ENCODE results near the gene PCNP. TPM values are rescaled to one million over a fixed set of nuclear protein-coding genes. Genes with fewer than 3 reads are reported as not detected.
"Not testable (repeated sequence)": the region's sequence is repeated elsewhere in the genome, so short reads cannot be mapped to it uniquely, and the experiment has no call there.

The PCNP gene, protein sequence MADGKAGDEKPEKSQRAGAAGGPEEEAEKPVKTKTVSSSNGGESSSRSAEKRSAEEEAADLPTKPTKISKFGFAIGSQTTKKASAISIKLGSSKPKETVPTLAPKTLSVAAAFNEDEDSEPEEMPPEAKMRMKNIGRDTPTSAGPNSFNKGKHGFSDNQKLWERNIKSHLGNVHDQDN
- total RNA-seq (2014; rRNA removed; shearing (Covaris generic)) = 68.6 and 85.8 TPM in 2 replicates
- polyA plus RNA-seq (2015; cell fraction: cytosol; rRNA removed) = 172 and 202 TPM in 2 replicates
- polyA plus RNA-seq (2015; cell fraction: nucleus; rRNA removed) = 107 and 109 TPM in 2 replicates

DNA sequence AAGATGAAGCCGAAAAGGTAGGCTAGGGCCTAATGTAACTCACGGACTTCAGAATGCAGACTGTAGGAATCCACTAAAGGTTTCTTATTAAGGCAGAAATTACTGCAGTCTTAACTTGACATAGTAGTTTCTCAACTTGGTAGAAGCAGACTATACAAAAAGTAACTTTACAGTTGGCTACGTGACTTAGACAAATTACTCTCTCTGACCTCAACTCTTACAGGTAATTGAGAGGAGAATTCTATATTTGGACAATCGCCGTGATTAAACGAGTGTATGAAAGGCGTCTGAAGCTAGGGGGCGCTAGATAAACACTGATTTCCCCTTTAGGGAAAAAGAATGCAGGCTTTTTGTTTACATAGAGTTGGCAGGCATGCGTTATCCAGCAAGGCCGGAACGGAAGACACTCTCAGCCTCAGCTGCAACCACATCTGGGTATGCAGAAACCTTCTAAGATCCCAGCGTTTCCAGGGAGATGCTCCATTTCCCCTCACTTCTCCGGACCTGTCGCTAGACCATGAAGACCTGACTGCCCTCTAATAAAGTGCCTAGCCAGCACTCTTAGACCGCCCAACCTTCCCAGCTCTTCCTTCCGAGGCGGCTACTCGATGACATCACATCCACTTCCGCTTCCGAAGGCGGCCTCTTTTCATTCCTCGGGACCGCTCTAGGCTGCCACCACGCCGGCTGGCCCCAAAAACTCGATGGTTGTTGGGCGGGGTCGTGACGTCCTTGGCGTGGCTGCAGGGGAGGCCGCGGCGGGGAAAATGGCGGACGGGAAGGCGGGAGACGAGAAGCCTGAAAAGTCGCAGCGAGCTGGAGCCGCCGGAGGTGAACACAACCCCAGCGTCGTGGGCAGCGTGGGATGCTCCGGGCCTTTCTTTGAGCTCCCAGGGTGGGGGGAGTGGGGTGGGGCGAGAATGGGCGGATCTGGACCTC is at the start of gene PCNP:
TSS of gene PCNP (plus strand) at position 732 of the 939 bp plus-strand sequence. CDS start at position 768, 36 bp downstream.
- peak; percentile 98 for DNase-seq (ENCODE audit: low read depth)

DNA sequence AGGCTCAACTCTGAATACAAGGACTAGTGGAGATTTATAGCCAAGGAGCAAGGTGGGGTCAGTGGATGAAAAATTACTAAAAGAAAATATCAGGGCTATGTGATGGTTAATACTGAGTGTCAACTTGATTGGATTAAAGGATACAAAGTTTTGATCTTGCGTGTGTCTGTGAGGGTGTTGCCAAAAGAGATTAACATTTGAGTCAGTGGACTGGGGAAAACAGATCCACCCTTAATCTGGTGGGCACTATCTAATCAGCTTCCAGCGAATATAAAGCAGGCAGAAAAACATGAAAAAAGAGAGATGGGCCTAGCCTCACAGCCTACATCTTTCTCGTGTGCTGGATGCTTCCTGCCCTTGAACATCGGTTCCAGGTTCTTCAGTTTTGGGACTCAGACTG is 46.5 kb upstream of the PCNP start:
- no peak for DNase-seq (ENCODE audit: low read depth)

DNA sequence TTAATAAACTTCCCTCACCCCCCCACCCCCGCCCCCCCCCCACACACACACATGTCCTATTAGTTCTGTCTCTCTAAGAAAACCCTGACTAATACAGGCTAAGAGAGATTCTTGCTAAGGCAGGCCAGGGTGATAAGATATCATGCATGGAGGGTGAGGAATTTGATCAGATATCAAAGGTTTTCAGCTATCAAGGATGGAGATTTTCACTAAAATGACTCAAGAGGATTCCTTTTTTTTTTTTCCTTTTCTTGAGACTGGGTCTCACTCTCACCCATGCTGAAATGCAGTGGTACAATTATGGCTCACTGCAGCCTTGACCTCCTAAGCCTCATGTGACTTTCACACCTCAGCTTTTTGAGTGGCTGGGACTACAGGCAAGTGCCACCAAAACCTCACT is 46.1 kb upstream of the PCNP start:
- DNase-seq (ENCODE audit: low read depth) = no peak

DNA sequence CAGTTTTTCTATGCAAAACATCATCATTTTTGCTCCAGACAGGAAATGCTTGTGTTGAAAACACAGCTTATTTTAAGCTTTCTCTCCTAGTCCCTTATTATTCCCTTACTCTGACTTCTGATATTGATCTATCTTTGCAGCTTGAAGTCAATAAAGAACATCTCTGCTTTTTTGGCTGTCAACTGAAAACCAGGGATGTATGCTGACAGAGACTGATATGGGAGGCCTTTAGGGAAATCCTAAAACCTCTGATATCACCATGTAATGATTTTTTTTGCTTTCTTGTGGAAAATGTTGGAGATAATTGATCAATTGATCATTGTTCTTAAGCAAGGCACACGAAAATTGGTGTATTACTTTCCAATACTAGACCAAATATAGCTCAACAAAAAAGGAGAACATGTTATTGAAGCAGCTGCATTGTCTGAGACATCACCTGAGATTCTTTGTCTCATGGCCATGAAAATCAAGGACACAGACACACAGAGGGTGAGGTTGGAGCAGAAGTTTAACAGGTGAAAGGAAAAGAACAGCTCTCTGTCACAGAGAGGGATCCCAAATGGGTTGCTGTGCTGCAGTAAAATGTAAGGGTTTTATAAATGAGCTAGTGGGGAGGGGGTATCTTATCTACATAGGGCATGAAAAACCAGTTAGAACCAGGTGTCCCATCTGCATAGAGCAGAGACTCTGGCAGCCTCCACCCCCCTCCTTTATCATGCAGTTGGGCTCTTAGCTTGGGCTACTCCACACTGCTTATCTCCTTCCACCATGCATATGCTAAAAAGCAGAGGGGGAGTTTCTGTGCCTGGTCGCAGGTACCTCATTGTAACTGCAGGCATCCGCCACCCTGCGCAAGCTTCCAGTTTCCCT is 43.9 kb upstream of the PCNP start:
- DNase-seq (ENCODE audit: low read depth) = no peak

DNA sequence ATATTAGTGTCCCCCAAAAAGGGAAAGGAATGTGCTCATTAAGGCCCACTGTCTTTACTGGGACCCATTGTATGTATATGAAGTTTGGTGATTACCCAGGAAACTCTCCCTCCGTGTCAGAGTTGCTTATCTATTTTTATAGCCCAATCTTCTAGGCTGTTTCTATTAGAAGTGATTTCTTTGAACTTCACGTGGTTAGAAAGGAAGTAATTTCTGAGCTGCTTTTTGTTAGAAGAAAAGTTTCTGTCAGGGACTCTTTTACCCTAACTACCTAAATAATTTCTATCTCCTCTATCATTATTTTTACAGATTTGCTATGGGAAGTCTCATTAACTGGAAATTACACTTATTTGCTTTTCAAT is 43.3 kb upstream of the PCNP start:
- no peak for DNase-seq (ENCODE audit: low read depth)

DNA sequence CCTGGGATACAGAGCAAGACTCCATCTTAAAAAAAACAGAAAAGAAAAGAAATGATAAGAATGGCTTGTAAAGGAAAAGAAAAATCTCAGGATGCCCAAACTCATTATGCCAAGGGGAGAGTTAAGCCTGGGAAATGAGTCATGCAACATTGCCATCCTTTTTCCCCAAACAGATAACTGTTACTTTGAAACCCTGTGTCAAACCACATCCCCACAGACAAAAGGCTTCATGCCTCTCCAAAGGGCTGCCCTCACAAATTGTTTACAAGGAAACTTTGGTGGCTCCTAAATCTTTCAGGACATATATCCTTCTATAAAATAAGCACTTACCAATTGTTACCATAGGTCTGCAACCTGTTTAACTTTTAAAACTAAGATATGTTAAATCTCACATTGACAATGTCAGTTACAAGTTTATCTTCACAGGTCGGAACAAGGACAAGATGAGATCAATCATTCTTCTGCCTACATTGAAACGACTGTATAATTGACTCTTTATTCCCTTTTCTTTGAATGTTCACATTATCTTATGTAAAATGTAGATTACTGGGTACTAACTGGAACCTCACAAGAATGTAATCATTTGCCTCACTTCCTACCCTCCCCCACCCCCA is 42.4 kb upstream of the PCNP start:
- peak; percentile 70 for DNase-seq (ENCODE audit: low read depth)

DNA sequence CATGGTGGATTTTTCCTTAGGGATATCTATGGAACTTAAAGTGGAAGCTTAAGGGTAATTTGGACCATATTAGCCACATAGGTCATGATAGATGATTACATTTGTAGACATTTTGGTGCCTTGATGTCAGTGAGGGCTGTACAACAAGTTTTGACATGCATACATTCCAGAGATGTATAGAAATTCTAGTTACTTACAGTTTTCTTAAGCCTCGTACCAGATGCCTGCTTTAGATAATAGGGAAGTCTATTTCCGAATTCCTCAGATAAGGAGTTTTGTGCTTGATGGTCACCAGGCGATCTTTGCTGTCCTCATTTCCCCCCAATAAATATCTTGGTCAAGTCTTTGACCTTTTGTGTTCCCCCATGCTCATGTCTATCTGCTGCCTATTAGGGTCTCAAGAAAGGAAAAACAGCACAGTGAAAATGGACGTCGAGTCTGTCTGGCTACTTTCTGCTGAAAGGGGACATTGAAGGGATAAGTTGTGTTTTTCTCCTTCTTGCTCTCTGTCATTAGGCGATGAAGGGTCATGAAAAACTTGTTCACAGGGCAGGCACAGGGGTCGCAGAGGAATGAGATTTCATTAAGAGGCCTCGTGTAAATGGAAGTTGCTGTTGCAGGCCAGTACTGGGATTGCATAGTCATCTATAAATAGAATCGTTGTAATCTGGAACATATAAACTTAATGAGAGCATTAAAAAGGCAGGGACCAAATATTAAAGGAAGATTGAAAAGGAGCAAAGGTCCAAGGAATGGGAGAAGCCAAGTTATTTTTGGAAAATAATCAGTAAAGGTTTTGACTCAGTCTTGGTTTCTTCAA is 41.0 kb upstream of the PCNP start:
- DNase-seq (ENCODE audit: low read depth) = no peak

DNA sequence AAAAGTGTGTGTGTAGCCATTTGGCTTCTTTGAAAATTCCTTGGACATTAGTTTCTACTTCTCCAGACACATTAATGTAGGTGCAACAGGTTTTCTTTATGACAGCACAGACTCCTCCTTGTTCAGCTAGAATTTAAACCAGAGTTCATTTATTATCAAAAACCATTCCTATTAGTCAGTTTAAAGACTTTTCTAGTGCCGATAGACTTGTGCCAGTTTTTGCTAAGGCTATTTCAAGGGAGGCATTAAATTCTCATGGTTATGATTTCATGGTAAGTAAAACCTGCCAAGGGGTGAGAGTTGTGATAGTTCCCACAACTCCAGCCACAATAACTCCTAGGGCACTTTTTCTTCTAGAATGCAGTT is 40.4 kb upstream of the PCNP start:
- no peak for DNase-seq (ENCODE audit: low read depth)

DNA sequence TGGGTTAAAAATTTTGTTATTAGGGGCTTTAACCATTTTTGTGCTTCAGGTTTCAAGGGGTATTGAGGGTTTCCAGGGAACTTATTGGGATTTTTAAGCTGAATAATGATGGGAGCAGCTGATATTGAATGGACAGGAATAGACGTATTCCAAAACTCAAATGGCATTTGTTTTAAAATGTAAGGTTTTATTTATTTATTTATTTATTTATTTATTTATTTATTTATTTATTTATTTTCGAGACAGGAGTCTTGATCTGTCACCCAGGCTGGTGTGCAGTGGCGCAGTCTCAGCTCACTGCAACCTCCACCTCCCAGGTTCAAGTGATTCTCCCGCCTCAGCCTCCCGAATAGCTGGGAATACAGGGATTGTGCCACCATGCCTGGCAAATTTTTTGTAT is 38.8 kb upstream of the PCNP start:
- DNase-seq (ENCODE audit: low read depth) = no peak

DNA sequence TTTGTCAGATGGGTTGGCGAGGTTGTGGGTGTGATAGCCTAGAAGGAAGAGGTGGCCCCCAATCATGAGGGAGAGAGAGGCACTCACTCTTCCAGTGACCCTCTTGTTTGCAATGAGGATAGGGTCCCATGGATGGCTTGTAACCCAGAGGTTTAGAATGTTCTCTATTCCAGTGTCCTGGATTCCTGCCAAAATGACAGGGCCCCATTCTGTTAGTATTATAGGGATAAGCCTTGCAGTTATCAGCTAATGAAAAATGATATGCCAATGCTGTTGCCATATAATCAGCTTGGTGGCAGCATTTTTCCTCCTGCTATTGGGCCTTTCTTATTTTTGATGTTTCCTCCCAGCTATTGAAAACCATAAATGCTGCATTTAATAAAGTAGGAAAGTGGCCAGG is 37.7 kb upstream of the PCNP start:
- DNase-seq (ENCODE audit: low read depth) = no peak

DNA sequence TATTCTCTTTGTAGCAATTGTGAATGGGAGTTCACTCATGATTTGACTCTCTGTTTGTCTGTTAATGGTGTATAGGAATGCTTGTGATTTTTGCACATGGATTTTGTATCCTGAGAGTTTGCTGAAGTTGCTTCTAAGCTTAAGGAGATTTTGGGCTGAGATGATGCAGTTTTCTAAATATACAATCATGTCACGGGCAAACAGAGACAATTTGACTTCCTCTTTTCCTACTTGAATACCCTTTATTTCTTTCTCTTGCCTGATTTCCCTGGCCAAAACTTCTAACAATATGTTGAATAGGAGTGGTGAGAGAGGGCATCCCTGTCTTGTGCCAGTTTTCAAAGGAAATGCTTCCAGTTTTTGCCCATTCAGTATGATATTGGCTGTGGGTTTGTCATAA is 37.0 kb upstream of the PCNP start:
- not testable (repeated sequence) for DNase-seq (ENCODE audit: low read depth)

DNA sequence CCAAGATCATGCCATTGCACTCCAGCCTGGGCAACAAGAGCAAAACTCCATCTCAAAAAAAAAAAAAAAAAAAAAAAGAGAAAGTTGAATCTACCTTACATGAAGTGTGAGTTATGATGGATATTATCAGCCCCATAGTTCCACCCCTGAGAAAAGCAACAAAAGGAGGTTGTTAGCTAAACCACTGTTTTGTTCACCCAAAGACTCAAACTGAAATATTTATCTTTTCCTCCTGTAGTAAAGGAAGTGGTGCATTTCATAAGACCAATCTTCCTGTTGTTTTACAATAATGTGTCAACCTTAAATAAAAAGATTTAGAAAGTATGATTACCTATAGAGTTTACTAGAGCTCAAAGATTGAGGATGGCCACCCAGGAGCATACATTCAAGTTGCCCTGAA is 31.0 kb upstream of the PCNP start:
- no peak for DNase-seq (ENCODE audit: low read depth)

DNA sequence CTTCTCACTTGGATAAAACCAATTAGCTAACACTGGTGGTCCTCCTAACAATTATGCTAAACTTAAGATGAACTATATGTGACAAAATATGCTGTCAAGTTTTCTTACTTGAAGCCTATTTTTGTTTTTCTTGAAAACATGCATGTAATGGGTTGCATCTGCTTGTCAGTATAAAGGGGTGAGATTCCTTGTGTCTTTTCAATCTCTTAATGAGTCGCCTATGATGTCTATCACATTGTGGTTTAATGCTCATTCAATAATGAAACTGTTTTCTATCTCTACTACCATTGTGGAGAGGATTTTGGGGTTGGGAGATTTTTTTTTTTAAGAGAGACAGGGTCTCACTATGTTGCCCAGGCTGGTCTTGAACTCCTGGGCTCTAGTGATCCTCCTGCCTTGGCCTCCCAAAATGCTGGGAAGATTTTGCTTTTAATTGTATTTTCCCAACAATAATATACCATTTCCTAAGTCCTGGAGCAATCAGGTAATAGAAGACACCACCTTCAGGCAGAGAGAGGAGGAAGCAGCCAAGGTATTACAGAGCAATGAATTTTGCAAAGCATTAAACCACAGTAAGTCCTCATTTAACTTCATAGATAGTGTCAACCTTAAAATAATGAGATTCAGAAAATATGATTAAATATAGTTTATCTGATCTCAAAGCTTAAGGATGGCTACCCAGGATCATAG is 29.7 kb upstream of the PCNP start:
- no peak for DNase-seq (ENCODE audit: low read depth)

DNA sequence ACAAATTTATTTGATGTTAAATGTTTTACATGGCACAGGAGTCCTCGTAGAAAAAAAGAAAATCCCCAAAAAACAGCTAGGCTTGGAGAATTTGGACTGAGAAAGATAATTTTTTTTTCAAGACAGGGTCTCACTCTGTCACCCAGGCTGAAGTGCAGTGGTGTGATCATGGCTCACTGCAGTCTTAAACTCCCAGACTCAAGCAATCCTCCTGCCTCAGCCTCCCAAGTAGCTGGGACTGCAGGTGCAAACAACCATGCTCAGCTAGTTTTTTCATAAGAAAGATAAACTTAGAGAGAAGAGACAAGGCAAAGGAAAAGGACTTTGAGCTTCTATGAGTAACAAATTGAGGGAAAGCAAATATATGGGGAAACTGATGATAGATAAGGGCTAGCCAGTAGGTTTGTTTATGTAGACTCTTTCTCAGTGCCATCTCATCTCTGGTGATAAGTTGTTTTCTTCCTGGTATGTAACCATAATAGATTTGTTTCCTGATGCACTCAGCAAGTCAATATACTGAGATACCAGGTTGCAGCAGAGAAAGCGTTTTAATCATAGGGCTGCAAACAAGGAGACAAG is 25.4 kb upstream of the PCNP start:
- DNase-seq (ENCODE audit: low read depth) = no peak

DNA sequence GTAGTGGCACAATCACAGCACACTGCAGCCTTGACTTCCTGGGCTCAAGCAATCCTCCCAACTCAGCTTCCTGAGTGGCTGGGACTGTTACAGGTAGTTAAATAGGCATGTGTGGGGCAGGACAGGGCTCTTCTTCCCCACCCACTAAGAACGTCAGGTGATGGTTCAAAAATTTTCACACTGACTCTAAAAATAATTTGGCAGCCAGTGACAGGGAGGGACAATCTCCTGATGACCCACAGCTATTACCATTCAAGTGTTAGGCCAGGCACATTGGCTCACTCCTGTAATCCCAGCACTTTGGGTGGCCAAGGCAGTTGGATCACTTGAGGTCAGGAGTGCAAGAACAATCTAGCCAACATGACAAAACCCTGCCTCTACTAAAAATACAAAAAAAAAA is 24.5 kb upstream of the PCNP start:
- DNase-seq (ENCODE audit: low read depth) = no peak

DNA sequence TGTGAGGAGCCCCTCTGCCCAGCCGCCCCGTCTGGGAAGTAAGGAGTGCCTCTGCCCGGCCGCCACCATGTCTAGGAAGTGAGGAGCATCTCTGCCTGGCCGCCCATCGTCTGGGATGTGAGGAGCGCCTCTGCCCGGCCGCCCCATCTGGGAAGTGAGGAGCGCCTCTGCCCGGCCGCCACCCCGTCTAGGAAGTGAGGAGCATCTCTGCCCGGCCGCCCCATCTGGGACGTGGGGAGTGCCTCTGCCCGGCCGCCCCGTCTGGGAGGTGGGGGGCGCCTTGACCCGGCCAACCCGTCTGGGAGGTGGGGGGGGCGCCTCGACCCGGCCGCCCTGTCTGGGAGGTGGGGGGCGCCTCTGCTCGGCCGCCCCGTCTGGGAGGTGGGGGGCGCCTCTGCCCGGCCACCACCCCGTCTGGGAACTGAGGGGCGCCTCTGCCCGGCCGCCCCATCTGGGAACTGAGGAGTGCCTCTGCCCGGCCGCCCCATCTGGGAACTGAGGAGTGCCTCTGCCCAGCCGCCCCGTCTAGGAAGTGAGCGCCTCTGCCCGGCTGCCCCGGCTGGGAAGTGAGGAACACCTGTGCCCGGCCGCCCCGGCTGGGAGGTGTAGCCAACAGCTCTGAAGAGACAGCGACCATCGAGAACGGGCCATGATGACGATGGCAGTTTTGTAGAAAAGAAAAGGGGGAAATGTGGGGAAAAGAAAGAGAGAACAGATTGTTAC is 22.5 kb upstream of the PCNP start:
- DNase-seq (ENCODE audit: low read depth) = not testable (repeated sequence)

DNA sequence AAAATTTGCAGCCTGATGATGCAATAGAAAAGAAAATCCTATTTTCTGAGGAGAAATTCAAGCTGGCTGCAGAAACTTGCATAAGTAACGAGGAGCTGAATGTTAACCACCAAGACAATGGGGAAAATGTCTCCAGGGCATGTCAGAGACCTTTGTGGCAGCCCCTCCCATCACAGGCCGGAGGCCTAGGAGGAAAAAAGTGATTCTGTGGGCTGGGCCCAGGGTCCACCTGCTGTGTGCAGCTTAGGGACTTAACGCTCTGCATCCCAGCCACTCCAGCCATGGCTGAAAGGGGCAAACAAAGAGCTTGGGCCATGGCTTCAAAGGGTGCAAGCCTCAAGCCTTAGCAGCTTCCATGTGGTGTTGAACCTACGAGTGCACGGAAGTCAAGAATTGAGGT is 20.6 kb upstream of the PCNP start:
- not testable (repeated sequence) for DNase-seq (ENCODE audit: low read depth)

DNA sequence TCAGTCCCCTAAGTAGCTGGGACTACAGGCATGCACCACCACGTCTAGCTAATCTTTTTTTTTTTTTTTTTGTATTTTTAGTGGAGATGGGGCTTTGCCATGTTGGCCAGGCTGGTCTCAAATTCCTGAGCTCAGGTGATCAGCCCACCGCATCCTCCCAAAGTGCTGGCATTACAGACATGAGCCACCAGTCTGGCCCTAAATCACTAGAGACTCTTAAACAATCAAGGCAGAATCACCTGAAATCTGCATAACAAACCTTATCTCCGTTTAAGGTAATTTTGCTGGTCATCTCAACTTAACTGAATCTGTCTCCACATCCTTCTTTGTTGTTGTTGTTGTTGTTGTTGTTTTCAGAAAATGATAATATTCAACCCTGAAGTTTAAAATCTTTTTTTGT is 17.9 kb upstream of the PCNP start:
- DNase-seq (ENCODE audit: low read depth) = no peak

Data from HT1080 (cell line).